Activated CD8-positive, alpha-beta memory T cell treated with anti-CD3 and anti-CD28 coated beads for 48 hours (primary cell): Measurements from ENCODE around the gene CLEC4F.

Experiments used
- DNase-seq, 3 experiments: peaks; one replicate each; pipeline ENCODE4 v3.0.0-alpha.2; 2020; ENCODE audit warnings: low read depth in 2 of 3, low spot score in 2 of 3

Gene CLEC4F

DNA sequence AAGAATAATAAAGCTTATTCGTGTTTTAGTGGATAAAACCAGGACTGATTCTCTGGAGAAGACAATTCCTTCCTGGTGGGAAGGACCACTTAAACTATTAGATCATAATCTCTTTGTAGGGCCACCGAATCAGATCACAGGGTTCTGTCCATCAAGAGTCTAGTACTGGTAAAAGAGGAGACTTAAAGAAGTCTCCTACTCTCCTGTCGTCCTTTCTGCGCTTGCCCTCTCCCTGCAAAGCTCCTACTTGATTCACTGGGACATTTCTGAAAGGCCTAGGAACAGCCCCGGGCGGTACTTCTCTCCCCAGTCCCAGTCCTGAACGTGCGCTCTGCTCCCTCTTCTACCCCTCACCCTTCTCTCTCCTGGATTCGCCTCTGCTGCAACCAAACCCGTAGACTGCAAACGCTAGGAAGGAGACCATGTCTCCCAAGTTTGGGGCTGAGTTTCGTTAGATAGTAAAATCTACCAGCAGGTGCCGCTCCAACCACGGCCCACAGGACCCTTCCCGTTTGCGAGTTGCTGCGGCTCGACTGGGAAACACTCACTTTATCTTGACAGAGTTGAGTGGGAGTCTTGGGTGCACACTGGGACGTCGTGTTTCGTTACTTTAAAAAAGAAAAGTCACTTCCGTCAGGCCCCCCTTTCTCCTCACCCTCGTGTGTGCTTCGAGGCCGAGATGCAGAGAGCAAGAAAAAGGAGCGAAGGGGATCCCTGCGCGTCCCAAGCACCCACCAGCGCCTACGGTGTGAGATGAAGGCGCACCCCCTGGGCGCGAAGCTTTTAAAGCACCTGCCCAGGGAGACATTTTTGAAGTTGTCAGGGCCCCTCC, 30.9 kb downstream of the CLEC4F start:
- DNase-seq = peak; percentile 31 to 49 (median 46)

DNA sequence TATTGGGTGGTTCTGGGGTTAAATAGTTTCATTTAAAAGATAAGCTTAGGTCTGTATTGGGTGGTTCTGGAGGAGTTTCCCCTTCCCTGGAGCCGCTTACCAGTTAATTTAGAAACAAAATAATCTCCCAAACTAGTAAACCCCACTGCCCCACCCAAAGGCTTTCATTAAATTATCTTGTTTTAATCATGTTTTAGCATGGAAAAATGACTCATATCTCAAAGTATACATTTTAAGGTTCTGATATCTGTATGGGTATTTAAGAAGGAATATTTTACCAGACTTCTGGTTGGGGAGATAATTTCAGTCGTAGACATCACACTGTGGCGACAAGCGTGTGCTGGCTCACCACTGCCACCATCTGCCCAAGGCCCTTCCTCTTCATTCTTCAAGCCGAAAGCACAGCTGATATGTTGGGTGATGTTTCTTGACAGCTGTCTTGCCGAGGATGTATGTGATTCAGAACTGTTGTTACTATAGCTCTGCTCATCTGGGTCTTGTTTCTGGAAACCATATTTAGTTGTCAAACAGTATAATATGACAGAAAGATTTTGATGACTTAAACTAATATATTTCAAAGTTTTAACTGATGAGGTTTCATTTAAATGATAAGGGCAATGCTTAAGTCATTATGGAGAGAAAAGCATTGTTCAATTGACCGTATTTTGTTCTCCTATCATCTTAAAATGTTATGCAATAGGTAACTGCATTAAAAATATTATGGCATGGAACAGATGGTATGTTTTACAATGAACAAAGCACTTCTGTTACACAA, 35.1 kb downstream of the CLEC4F start:
- no peak for DNase-seq

DNA sequence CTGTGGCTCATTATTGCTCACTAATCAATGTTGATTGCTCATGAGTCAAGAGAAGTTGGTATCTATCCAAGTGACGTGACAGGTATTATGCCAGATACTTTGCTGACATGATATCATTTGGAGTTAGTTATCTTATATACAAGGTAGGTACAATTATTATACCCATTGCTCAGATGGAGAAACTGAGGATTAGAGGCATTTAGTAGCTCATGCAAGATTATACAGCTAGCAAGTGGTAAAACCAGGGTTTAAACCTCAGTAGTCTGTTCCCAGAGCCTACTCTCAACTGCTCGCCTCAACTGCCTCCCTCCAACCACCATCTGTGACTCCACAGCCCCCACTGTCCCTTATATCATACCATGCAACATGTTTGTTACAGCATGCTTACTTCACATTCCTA, 36.1 kb downstream of the CLEC4F start:
- DNase-seq = no peak

DNA sequence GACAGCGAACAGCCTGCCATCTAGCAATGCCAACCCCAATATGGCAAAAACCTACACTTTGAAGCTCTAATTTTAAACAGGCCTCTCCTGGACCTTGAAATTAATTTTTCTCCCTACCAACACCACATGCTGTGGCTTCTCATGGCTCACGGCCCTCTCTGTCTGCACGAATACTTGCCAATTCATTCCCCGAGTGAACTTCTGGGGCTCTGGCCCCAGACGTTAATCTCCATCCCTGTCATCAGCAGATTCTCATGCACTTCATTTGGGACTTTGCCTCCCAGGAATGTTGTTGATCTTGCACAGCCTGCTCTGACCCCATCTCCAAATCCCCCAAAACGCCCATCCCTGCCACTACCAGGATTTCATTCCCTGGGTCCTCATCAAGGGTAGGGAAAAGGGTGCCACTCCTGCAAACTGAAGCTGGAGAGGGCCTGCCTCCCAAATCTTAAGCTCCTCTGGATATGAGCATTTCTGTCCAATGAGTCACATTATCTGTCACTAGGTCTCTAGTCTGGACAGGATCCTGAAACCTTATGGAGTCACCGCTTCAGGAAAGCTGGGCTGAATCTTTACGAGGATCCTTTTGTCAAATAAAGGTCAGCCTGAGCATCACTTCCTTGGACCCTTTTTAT, 40.4 kb downstream of the CLEC4F start:
- DNase-seq = no peak

DNA sequence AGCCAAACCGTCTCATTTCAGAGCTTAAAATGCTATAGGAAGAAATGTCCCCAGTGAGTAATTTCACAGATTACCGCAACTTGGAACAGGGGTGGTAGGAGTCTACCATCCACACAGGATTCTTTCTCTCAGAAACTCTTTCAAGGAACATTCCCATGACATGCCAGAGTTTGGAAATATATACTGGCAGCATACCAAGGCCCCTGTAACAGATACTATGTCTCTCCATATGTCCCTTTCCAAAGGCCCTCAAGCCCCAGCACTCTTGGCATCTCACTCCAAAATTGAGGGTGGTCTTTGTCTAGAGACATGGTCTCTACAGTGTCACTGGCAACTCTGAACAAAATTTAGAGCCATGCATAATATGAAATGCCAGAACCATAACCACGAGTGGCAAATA, 40.9 kb downstream of the CLEC4F start:
- DNase-seq = no peak

DNA sequence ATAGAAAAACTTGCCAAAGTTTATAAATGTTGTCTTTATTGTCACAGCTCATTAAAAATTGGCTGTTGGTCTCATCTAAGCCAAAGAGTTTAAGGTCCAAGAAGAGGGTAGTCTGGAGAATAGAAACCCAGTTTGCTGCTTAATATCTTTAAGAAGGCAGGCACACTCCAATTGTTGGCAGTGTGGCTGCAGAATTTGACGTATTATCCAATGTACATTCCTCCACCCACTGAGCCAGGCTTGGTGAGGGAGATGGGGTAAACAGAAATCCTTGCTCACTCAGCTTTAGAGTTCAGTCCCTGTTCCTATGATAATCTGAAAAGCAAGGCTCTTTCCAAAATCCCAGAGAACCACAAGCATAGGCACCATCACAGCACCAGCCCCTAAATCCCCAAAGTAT, 41.7 kb downstream of the CLEC4F start:
- DNase-seq = no peak

DNA sequence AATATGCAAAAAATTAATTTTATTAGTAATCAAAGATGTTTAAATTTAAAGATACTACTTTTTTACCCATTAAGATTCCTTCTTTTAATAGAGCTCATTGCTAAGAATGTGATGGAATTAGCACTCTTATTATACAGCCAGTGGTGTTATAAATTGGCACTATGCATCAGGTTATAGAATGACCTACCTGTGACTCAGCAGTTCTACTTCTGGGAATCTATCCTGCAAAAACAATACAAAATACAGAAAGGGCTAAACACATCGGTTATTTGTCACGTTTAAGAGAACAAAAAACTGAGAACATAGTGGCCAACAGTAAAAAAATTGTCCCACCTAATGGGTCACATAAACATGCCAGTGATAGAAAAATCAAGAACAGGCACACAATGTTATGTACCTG, 42.9 kb downstream of the CLEC4F start:
- no peak for DNase-seq

DNA sequence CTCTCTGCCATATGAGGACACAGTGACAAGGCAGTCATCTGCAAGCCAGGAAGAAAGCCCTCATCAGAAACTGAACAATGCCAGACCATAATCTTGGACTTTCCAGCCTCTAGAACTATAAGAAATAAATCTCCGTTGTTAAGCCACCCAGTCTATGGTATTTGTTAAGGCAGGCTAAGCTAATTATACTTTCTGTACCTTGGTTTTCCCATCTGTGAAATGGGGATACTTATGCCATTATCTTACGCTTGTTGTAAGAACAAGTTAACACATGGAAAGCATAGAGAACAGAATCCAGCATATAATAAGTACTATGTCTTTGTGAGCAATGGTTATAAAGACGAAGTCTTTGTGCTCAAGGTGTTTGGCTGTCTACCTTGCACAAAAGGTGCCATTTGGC, 44.1 kb downstream of the CLEC4F start:
- DNase-seq = no peak

DNA sequence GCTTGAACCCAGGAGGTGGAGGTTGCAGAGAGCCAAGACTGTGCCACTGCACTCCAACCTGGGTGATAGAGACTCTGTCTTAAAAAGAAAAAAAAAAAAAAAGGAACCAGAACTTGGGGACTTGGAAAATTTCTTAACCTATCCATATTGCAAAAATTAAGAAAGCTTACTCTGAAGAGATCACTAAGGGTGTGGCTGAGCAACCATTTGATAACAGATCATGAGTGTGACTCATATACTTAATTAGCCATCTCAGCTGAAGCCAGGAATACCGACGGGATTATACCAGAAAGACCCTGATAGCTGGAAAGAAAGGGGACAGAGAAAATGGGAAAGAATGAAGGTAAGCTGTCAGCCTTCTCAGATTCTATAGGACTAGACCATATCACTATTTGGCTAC, 45.3 kb downstream of the CLEC4F start:
- no peak for DNase-seq

DNA sequence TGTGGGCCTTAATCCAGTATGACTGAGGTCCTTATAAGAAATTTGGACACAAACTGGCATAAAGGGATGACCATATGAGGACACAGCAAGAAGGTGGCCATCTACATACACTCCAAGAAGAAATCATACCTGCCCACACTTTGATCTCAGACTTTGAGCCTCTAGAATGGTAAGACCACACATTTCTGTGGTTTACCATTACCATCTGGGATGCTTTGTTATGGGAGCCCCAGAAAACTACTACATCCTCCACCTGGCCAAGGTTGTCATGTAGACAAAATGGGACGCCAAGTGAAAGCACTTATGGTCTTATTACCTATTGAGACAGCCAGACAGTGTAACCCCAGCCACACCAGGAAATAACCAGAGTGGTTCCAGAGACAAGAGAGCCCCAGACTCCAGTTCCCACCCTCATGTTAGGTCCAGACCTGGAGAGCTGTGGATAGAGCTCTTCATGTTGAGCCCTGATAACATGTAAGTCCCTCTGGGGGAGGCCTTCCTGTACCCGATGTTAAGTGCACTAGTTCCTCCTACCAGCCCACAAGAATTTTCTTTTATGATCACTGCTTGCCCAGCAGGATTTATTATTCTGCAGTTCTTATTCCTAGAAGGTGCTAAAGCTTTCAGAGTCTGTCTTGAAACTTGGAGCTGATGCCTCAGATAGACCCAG, 47.8 kb downstream of the CLEC4F start:
- DNase-seq = no peak

DNA sequence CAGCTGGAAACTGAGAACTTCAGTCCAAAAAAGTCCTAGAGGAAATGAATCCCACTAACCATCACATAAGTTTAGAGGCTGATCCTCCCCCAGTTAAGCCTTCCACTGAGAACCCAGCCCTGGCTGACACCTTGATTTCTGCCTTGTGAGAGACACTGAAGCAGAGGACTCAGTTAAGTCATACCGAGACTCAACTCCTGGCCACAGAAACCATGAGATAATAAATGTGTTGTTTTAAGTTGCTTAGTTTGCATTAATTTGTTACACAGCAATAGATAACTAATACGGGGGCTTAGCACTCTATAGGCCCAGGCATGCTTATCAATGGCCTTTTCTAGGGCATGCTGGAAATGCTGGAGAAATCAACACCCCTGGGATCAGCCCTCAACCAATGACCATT, 49.0 kb downstream of the CLEC4F start:
- no peak for DNase-seq

DNA sequence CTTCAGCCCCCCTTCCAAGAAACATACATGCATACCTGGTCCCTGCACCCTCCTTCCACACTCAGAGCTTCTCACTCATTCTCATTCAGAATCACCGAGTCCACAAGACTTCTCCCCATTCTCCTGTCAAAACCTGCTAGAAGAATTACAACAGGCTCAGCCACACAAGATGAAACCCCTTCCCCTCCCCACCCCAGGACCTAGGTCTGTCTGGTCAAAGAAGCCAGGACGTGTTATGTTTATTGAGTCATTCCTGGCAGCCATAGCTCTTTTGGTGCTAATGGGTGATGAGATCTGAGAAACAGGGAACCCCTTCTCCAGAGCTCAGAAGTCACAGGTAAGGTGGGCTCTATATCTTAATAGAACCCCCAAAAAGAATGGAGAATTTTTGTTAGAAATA, 50.9 kb downstream of the CLEC4F start:
- DNase-seq = no peak

DNA sequence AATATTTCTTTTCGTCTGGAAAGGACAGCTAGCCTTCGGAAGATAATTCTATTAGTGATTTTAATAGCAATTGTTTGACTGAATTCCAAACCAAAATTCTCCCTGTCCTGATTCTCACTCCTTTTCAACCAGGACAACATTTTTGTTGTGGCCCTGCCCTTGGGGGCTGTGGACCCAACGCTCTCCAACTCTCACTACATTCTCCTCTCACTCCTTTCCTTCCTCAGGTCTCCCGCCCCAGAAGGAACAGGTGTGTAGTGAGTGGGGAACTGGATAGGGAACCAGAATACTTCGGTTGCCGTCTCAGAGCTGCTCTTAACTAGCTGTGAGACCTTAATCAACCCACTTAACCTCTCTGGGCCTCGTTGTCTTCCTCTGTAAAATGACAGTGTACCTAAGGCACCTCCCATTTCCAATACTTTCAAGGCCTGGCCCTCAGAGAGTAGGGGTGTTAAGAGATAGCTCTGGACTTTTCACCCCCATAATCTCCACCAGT, 51.8 kb downstream of the CLEC4F start:
- DNase-seq = no peak

DNA sequence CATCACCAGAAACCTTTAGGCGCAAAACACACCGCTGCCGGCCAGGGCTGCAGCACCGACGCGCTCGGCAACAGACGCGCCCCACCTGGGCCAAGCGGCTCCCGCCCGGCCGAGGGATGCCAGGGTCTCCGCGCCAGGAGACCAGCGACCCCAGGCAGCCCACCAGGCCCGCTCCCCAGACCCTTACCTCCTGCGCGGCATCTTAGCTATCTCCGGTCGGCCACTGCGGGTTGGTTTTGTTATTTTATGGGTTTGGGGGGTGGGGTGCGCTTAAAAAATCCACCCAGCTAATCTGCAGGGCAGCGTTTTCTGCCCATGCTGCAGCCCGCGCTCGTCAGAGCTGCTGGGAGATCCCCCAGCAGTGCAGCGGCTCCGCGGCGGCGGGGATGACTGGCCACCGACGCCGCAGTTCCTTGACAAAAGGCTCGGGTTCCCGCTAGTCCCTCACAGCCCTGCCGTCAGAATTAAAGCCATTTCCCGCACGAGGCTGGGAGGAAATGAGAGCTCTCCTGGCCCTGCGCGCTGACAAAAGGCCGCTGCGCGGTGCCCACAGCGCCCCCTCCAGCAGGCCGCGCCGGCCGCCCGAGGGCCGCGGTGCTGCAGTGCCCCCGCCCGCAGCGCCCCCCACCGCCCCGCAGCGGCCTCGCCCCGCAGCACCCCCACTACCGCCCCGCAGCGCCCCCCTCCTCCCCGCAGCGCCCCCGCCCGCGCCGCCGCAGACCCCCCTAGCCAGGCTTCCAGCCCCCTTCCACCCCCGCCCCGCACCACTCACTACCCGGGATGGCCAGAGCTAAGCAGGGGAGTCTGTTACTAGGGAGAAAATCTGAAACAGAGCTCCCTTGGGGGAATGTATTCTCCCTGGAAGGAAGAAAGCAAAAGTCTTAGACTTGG, 52.5 kb downstream of the CLEC4F start, which contains the start of gene ADD2:
TSS of gene ADD2 (minus strand) at position 502 of the 891 bp plus-strand sequence. CDS start 61,792 bp downstream, outside the sequence.
- peak in 2 of 3 experiments; percentile 26 to 27 for DNase-seq

DNA sequence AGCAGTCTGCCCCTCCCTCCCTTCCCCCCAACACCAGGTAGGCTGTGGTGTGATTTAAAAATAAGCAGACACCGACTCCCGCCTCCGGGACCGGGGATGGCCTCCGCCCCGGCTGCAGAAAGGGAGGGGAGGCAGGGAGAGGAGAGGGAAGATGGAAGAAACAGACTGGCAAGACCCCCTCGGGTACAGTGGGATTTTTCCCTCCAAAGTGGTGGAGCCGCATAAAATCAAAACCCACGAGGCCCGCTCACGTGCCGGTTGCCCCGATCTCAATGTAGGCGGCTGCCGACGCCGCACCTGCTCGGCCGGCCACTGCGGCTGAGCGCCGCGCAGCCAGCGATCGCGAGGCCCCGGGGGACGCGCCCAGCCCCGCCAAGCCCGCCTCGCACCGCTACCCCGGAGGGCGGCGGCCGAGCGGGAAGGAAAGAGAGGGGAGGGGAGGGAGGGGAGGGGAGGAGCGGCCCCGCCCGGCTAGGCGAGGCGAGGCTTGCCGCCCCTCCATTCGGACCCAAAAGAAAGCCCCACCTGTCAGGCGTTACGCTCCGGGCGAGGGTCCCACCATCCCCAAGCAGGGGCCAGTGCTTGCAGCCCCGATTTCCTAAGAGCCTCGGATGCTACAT, 53.2 kb downstream of the CLEC4F start:
- no peak for DNase-seq

DNA sequence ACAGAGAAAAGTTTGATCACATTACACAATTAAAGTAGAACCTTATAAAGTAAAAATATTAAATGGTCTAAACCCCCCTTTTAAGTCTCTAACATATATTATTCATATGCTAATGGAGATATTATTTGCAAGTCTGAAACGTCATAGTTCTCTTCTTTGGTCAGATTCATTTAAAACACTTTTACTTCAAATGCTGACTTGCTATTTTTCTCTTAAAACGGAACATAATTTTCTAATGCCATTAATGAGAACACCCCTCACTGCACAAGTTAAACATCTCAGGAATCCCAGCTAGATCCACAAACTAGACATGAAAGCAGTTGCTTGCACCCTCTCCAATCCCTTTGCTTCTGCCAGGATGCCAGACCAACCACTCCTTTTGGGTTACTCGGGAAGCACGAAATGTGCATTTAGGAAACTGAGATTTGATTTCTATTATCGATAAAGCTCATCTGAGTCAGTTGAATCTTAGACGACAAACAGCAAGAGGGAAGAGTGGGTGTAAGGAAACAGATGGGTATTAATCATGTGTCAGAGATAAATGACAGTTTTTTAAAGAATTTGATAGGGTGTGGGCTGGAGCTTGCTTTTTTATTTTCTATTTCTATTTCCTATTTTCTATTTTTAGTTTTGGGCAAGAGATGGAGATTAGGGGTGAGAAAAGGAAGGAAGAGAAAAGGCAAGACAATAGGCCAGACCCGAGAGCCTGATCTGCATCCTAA, 53.9 kb downstream of the CLEC4F start:
- DNase-seq = no peak

DNA sequence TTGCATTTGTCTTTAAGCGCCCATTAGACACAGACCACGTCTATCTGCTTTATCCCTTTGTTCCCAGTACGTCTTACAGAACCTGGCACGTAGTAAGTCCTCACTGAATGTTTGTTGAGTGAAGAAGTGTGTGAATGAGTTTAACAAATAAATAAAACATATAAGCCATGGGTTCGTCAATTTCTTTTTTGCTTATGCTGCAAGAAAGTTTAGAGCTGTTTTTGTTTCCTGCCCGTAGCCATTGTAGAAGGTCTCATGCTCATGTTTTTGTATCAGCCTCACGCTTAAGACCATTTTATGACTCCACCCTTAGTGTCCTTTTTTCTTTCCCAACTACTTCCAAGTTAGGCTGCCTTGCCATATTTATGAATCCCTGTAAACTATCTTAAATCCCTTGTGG, 54.9 kb downstream of the CLEC4F start:
- DNase-seq = no peak

DNA sequence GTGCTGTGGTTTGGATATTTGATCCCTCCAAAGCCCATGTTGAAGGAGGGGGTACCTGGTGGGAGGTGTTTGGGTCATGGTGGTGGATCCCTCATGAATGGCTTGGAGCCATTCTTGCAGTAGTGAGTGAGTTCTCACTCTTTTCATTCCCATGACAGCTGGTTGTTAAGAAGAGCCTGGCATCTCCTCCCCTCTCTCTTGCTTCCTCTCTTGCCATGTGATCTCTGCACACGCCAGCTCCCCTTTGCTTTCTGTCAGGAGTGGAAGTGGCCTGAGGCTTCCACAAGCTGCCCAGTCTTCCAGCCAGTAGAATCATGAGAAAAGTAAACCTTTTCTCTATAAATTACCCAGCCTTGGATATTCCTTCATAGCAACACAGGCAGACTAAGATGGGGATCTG, 61.0 kb downstream of the CLEC4F start:
- no peak for DNase-seq
